ENCODE data around the gene FAM13B.
"Not testable (repeated sequence)": the region's sequence is repeated elsewhere in the genome, so short reads cannot be mapped to it uniquely, and the experiment has no call there.

FAM13B gene

GRCh38 chr5:138051441-138052296 lies 18.8 kb upstream of the FAM13B start:
- H3K4me3 Mint-ChIP-seq, result no peak overlapping the region
- no peaks in the 10 kb centered on the region for H3K36me3 Mint-ChIP-seq (ENCODE audit: low read depth)
- intact Hi-C loops (cut with micrococcal nuclease), result no loop called here
- H3K27ac Mint-ChIP-seq, result no peak overlapping the region
- H3K27me3 Mint-ChIP-seq, result peaks cover 21% of the 10 kb centered on the region
- no peaks in the 10 kb centered on the region for H3K4me1 Mint-ChIP-seq (ENCODE audit: low read depth)
- no peaks in the 10 kb centered on the region for H3K9me3 Mint-ChIP-seq

GRCh38 chr5:138045283-138045682 lies 12.4 kb upstream of the FAM13B start:
- H3K4me1 Mint-ChIP-seq (ENCODE audit: low read depth); H3K9me3 Mint-ChIP-seq; H3K36me3 Mint-ChIP-seq (ENCODE audit: low read depth); intact Hi-C loops (cut with micrococcal nuclease); H3K27ac Mint-ChIP-seq; H3K4me3 Mint-ChIP-seq: not testable (repeated sequence)
- H3K27me3 Mint-ChIP-seq, result peaks cover 24% of the 10 kb centered on the region

GRCh38 chr5:138038826-138039225 lies 5.9 kb upstream of the FAM13B start:
- Mint-ChIP-seq H3K27ac (no peak overlapping the region), H3K4me1 (ENCODE audit: low read depth) (peaks cover 15% of the 10 kb centered on the region), H3K27me3 (peaks cover 16% of the 10 kb centered on the region), H3K36me3 (ENCODE audit: low read depth) (no peaks in the 10 kb centered on the region), H3K9me3 (no peaks in the 10 kb centered on the region), H3K4me3 (no peak overlapping the region)
- intact Hi-C loops (cut with micrococcal nuclease), result no loop called here

GRCh38 chr5:138037907-138038633 lies 5.2 kb upstream of the FAM13B start:
- Mint-ChIP-seq H3K4me1 (ENCODE audit: low read depth) (peaks cover 21% of the 10 kb centered on the region), H3K27ac (no peak overlapping the region), H3K27me3 (peaks cover 16% of the 10 kb centered on the region), H3K36me3 (ENCODE audit: low read depth) (peaks cover under 1% of the 10 kb centered on the region), H3K9me3 (no peaks in the 10 kb centered on the region), H3K4me3 (no peak overlapping the region)
- intact Hi-C loops (cut with micrococcal nuclease), result no loop called here

- no peak overlapping the region for H3K27ac Mint-ChIP-seq
- intact Hi-C loops (cut with micrococcal nuclease), result no loop called here
Observed at GRCh38 chr5:138037271-138037670, 4.4 kb upstream of the FAM13B start.

GRCh38 chr5:138035605-138036537 lies 3.0 kb upstream of the FAM13B start:
- peaks cover 26% of the 10 kb centered on the region for H3K4me1 Mint-ChIP-seq (ENCODE audit: low read depth)
- H3K36me3 Mint-ChIP-seq (ENCODE audit: low read depth), result peaks cover 23% of the 10 kb centered on the region
- peaks cover 7% of the 10 kb centered on the region for H3K27me3 Mint-ChIP-seq
- intact Hi-C loops (cut with micrococcal nuclease), result loop anchor here (1.0 to 2.0 kb wide), 2 partner anchors 32 to 103 kb away; partner anchors contain the start of gene NME5
- no peaks in the 10 kb centered on the region for H3K9me3 Mint-ChIP-seq
- no peak overlapping the region for H3K27ac Mint-ChIP-seq
- no peak overlapping the region for H3K4me3 Mint-ChIP-seq

More at GRCh38 chr5:138037271-138037670, 4.4 kb upstream of the FAM13B start:
- no peak overlapping the region for H3K4me3 Mint-ChIP-seq
- H3K36me3 Mint-ChIP-seq (ENCODE audit: low read depth), result peaks cover 9% of the 10 kb centered on the region
- H3K4me1 Mint-ChIP-seq (ENCODE audit: low read depth), result peaks cover 19% of the 10 kb centered on the region
- H3K9me3 Mint-ChIP-seq, result no peaks in the 10 kb centered on the region
- H3K27me3 Mint-ChIP-seq, result peaks cover 11% of the 10 kb centered on the region

- peaks cover 36% of the 10 kb centered on the region for H3K36me3 Mint-ChIP-seq (ENCODE audit: low read depth)
- H3K4me3 Mint-ChIP-seq, result no peak overlapping the region
- peaks cover 46% of the 10 kb centered on the region for H3K4me1 Mint-ChIP-seq (ENCODE audit: low read depth)
- no peaks in the 10 kb centered on the region for H3K27me3 Mint-ChIP-seq
- H3K9me3 Mint-ChIP-seq, result no peaks in the 10 kb centered on the region
- peak overlapping the region; percentile 98 for H3K27ac Mint-ChIP-seq
- intact Hi-C loops (cut with micrococcal nuclease), result loop anchor here (2.0 to 5.0 kb wide), 4 partner anchors 37 to 298 kb away; partner anchors contain the start of genes CDC25C, HNRNPA0 and NME5
Observed at GRCh38 chr5:138033907-138034306, 1.0 kb upstream of the FAM13B start.

- Mint-ChIP-seq H3K4me3 (peak overlapping the region; percentile 86), H3K4me1 (ENCODE audit: low read depth) (peaks cover 51% of the 10 kb centered on the region), H3K27ac (peak overlapping the region; percentile 98), H3K27me3 (no peaks in the 10 kb centered on the region), H3K36me3 (ENCODE audit: low read depth) (peaks cover 36% of the 10 kb centered on the region), H3K9me3 (no peaks in the 10 kb centered on the region)
- intact Hi-C loops (cut with micrococcal nuclease), result loop anchor here (2.0 to 5.0 kb wide), 3 partner anchors 36 to 299 kb away; partner anchors contain the start of genes CDC25C and HNRNPA0
Observed at GRCh38 chr5:138033386-138033808, 518 bp upstream of the FAM13B start.

- Mint-ChIP-seq H3K27me3 (no peaks in the 10 kb centered on the region), H3K4me3 (peak overlapping the region; percentile 86), H3K27ac (peak overlapping the region; percentile 98), H3K9me3 (no peaks in the 10 kb centered on the region), H3K36me3 (ENCODE audit: low read depth) (peaks cover 36% of the 10 kb centered on the region), H3K4me1 (ENCODE audit: low read depth) (peaks cover 59% of the 10 kb centered on the region)
- intact Hi-C loops (cut with micrococcal nuclease), result loop anchor here (2.0 to 5.0 kb wide), 3 partner anchors 35 to 300 kb away; partner anchors contain the start of genes CDC25C and HNRNPA0
Observed at GRCh38 chr5:138032028-138032571, 779 bp downstream of the FAM13B start.

GRCh38 chr5:138029944-138030343 lies 2.9 kb downstream of the FAM13B start:
- Mint-ChIP-seq H3K36me3 (ENCODE audit: low read depth) (peaks cover 36% of the 10 kb centered on the region), H3K4me3 (peak overlapping the region; percentile 35), H3K27me3 (no peaks in the 10 kb centered on the region), H3K27ac (no peak overlapping the region), H3K9me3 (no peaks in the 10 kb centered on the region), H3K4me1 (ENCODE audit: low read depth) (peaks cover 61% of the 10 kb centered on the region)
- intact Hi-C loops (cut with micrococcal nuclease), result loop anchor here (5.0 kb wide), 2 partner anchors 33 to 302 kb away; partner anchors contain the start of gene CDC25C

GRCh38 chr5:138029501-138029900 lies 3.4 kb downstream of the FAM13B start:
- H3K36me3 Mint-ChIP-seq (ENCODE audit: low read depth), result peaks cover 36% of the 10 kb centered on the region
- H3K27me3 Mint-ChIP-seq, result no peaks in the 10 kb centered on the region
- no peaks in the 10 kb centered on the region for H3K9me3 Mint-ChIP-seq
- peaks cover 65% of the 10 kb centered on the region for H3K4me1 Mint-ChIP-seq (ENCODE audit: low read depth)
- no peak overlapping the region for H3K4me3 Mint-ChIP-seq
- intact Hi-C loops (cut with micrococcal nuclease), result no loop called here
- no peak overlapping the region for H3K27ac Mint-ChIP-seq

GRCh38 chr5:138028971-138029365 lies 3.9 kb downstream of the FAM13B start:
- intact Hi-C loops (cut with micrococcal nuclease), result no loop called here
- H3K4me1 Mint-ChIP-seq (ENCODE audit: low read depth), result peaks cover 71% of the 10 kb centered on the region
- no peaks in the 10 kb centered on the region for H3K27me3 Mint-ChIP-seq
- H3K4me3 Mint-ChIP-seq, result no peak overlapping the region
- H3K9me3 Mint-ChIP-seq, result no peaks in the 10 kb centered on the region
- H3K27ac Mint-ChIP-seq, result peak overlapping the region; percentile 52
- H3K36me3 Mint-ChIP-seq (ENCODE audit: low read depth), result peaks cover 36% of the 10 kb centered on the region
